ENCODE measurements around the gene CSNK1G1.
A peak's percentile ranks its signal among the peaks of the same experiment; 100 is the strongest.

Gene CSNK1G1

GRCh38 chr15:64285871-64286270, 70.1 kb downstream of the CSNK1G1 start:
- no peak for DNase-seq

GRCh38 chr15:64285150-64285549, 70.8 kb downstream of the CSNK1G1 start:
- DNase-seq, result no peak

- DNase-seq, result no peak
These were observed 71.9 kb downstream of the CSNK1G1 start for GRCh38 chr15:64284042-64284441.

GRCh38 chr15:64282701-64283100, 73.3 kb downstream of the CSNK1G1 start:
- DNase-seq, result no peak

- no peak for DNase-seq
These were observed 76.8 kb downstream of the CSNK1G1 start for GRCh38 chr15:64279131-64279530.

- no peak for DNase-seq
These were observed 80.0 kb downstream of the CSNK1G1 start for GRCh38 chr15:64275934-64276333.

GRCh38 chr15:64274341-64274950, 81.5 kb downstream of the CSNK1G1 start:
- DNase-seq, result no peak

GRCh38 chr15:64267331-64267973, 88.5 kb downstream of the CSNK1G1 start:
- DNase-seq, result peak; percentile 17

GRCh38 chr15:64265188-64265587, 90.8 kb downstream of the CSNK1G1 start:
- peak; percentile 51 for DNase-seq

- no peak for DNase-seq
These were observed 91.5 kb downstream of the CSNK1G1 start for GRCh38 chr15:64264502-64264901.

GRCh38 chr15:64263567-64263966, 92.4 kb downstream of the CSNK1G1 start:
- DNase-seq, result no peak

GRCh38 chr15:64256051-64256450, 99.9 kb downstream of the CSNK1G1 start:
- DNase-seq, result no peak

- no peak for DNase-seq
These were observed 104.3 kb downstream of the CSNK1G1 start for GRCh38 chr15:64251658-64252057.

GRCh38 chr15:64251121-64251520, 104.9 kb downstream of the CSNK1G1 start:
- no peak for DNase-seq

GRCh38 chr15:64249883-64250575, 105.9 kb downstream of the CSNK1G1 start:
- no peak for DNase-seq

GRCh38 chr15:64249406-64249805, 106.6 kb downstream of the CSNK1G1 start:
- no peak for DNase-seq

- peak; percentile 27 for DNase-seq
These were observed 107.9 kb downstream of the CSNK1G1 start for GRCh38 chr15:64247906-64248541.

GRCh38 chr15:64247535-64247905, 108.5 kb downstream of the CSNK1G1 start:
- no peak for DNase-seq

- peak; percentile 71 for DNase-seq
These were observed 109.4 kb downstream of the CSNK1G1 start for GRCh38 chr15:64246364-64247189.

GRCh38 chr15:64245405-64245804, 110.6 kb downstream of the CSNK1G1 start:
- no peak for DNase-seq

GRCh38 chr15:64237677-64238076, 118.3 kb downstream of the CSNK1G1 start:
- DNase-seq, result no peak

- DNase-seq, result no peak
These were observed 119.6 kb downstream of the CSNK1G1 start for GRCh38 chr15:64236156-64236894.

All from stimulated activated CD4-positive, alpha-beta T cell treated with anti-CD3 and anti-CD28 coated beads, Interleukin-4, amount 100 ng/mL, for 24 hours (primary cell).